Cardiac fibroblast (primary cell): ENCODE measurements around the gene PSMD13.
A peak's percentile ranks its signal among the peaks of the same experiment; 100 is the strongest.

Experiments used
- DNase-seq, 2 donors: peaks; one replicate each; pipeline versions ENCODE4 v3.0.0 to v3.0.0-alpha.2; 2010; ENCODE audit warnings: low read depth in 2 of 2
- H3K4me3 ChIP-seq, 2 donors: replicated peaks in 1 of 2; 1 replicate in 1 of 2; 2 replicates in 1 of 2; pipeline ENCODE4 v1.5.1; 2011; ENCODE audit warnings: low read depth in 2 of 2, low read length in 2 of 2, mild to moderate bottlenecking in 2 of 2, moderate library complexity in 1 of 2
- CTCF ChIP-seq: IDR thresholded peaks from one replicate; pipeline ENCODE4 v1.5.1; 2011; ENCODE audit warnings: low read depth, mild to moderate bottlenecking, low read length, inconsistent platforms

PSMD13 gene

DNA sequence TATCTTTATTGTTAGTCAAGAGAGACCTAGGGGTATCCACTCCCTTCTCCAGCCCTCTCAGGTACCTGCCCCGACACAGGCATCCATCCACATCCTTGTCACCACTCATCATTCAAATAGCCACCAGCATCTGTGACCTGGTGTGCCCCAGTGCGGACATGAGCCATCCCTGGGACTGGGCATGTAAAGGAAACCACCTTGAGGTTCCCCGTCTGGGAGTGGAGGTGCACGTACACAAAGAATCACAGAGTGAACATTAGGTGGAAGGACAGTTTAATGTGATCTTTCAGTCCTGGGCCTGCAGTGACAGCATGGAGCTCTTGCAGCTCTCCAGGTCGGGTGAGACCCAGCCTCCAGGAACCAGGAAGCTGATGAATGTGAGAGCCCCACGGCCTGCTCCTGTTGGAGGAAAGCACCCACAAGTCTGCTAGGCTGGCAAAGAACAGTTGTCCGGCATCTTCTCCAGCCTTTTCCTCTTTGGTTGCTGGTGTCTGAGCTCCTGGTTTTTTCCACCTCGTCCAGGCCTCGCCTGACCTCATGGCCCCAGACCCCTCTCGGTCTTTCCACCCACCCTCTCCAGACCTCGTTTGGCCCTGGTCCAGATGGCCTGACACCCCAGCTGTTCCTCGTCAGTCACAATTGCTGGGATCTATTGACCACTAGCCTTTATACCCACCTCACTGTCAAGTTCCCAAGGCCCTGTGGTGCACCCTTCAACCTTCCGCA is 16.5 kb downstream of the PSMD13 start:
- TF ChIP-seq CTCF: no peak
- DNase-seq: no peak
- H3K4me3 ChIP-seq: no peak overlapping the region

DNA sequence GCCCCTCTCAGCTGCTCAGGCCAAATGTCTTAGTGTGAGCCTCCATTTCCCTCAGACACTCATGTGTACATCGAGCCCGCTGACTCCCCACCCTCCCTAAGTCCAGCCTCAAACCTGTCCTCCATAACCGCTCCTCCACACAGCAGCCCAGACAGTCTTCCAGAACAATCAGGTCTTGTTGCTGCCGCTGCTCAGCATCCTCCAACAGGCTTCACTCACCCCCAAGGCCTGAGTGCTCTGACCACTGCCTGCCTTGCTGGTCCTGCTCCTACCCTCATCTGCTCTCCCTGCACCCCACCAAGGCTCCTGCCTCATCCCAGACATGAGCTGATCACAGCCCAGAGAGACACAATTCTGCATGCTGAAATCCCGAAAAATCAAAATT is 17.1 kb downstream of the PSMD13 start:
- no peak for TF ChIP-seq CTCF
- DNase-seq: no peak
- no peak overlapping the region for H3K4me3 ChIP-seq

- TF ChIP-seq CTCF: no peak
- peak; percentile 47 to 74 for DNase-seq
- H3K4me3 ChIP-seq: no peak overlapping the region
Measured at GRCh38 chr11:255176-255575, 18.4 kb downstream of the PSMD13 start.

- DNase-seq: no peak
- no peak overlapping the region for H3K4me3 ChIP-seq
- TF ChIP-seq CTCF: no peak
Measured at GRCh38 chr11:255816-256215, 19.0 kb downstream of the PSMD13 start.

- no peak overlapping the region for H3K4me3 ChIP-seq
- no peak for TF ChIP-seq CTCF
- DNase-seq: no peak
Measured at GRCh38 chr11:256952-257737, 20.4 kb downstream of the PSMD13 start.

DNA sequence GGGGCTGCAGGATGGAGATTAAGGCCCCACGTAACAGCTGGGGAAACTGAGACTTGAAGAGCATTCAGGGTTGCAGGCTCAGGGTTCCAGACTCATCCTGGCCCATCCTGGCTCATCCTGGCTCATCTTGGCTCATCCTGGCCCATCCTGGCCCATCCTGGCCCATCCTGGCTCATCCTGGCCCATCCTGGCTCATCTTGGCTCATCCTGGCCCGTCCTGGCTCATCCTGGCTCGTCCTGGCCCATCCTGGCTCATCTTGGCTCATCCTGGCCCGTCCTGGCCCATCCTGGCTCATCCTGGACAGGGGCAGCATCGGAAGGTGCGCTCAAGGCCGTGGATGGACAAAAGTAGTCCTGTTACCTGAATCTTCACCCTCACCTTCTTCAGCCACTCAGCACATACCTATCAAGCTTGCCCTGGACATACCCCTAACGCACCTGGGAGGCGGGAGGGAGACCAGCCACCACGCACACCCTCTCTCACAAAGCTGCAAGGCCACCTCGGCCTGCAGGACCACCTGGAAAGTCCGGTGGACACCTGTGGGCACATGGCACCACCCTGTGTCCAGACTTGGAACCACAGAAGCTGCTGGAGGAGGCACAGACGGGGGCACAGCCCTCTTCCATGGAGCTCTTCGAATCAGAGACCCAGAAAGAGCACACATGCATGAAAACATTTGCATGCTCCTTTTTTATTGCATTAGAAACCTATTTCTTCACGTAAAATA is 21.2 kb downstream of the PSMD13 start:
- no peak overlapping the region for H3K4me3 ChIP-seq
- peak; percentile 26 for TF ChIP-seq CTCF
- DNase-seq: no peak
